HEK293 (cell line): Measurements from ENCODE around the gene SSTR3.

Experiments used
- CTCF ChIP-seq: fragments of 450-650 bp; formaldehyde crosslinking; IDR thresholded peaks from 2 replicates; pipeline ENCODE4 v1.5.1; 2016; ENCODE audit warnings: missing biosample characterization, missing genetic modification characterization
- KLF1 ChIP-seq: fragments of 450-650 bp; formaldehyde crosslinking; IDR thresholded peaks from 2 replicates; pipeline ENCODE4 v1.5.1; 2016; ENCODE audit warnings: missing biosample characterization, missing genetic modification characterization
- REST ChIP-seq: fragments of 450-650 bp; formaldehyde crosslinking; IDR thresholded peaks from 2 replicates; pipeline ENCODE4 v1.5.1; 2016; ENCODE audit warnings: missing biosample characterization, missing genetic modification characterization
- ZNF155 ChIP-seq: fragments of 450-650 bp; formaldehyde crosslinking; IDR thresholded peaks from 2 replicates; pipeline ENCODE4 v1.5.1; 2016; ENCODE audit warnings: missing biosample characterization, missing genetic modification characterization
- ZNF18 ChIP-seq: fragments of 450-650 bp; formaldehyde crosslinking; IDR thresholded peaks from 2 replicates; pipeline ENCODE4 v1.5.1; 2016; ENCODE audit warnings: missing biosample characterization, missing genetic modification characterization
- ZNF184 ChIP-seq: fragments of 450-650 bp; IDR thresholded peaks from 2 replicates; pipeline ENCODE4 v1.5.1; 2018; ENCODE audit warnings: missing biosample characterization, mild to moderate bottlenecking, missing genetic modification characterization
- ZNF221 ChIP-seq: fragments of 450-650 bp; formaldehyde crosslinking; IDR thresholded peaks from 2 replicates; pipeline ENCODE4 v1.5.1; 2017; ENCODE audit warnings: missing biosample characterization, missing genetic modification characterization, borderline replicate concordance

- TF ChIP-seq CTCF (tag by site-specific recombination) (no peak), ZNF221 (tag by site-specific recombination) (no peak), ZNF18 (no peak), REST (no peak), KLF1 (tag by site-specific recombination) (no peak), ZNF155 (tag by site-specific recombination) (no peak), ZNF184 (tag by site-specific recombination) (no peak)
Measured at GRCh38 chr22:37167176-37167980, 44.9 kb downstream of the SSTR3 start.
